Measurements from ENCODE around the gene GLB1L2.

Gene GLB1L2

GRCh38 chr11:134412203-134413042 is 80.6 kb downstream of the GLB1L2 start, which contains the start of gene B3GAT1:
Gene B3GAT1 (minus strand): TSS chr11:134412242. CDS start chr11:134387659, 24,583 bp downstream.
- TF ChIP-seq FOXP2 (optimal IDR thresholded peaks at IDR 0.05; ENCODE audit: borderline replicate concordance, extremely low read depth, extremely low read length, insufficient read depth) (no peak), TAF1 (IDR thresholded peaks at IDR 0.05; ENCODE audit: borderline replicate concordance, insufficient read depth, low read length) (no peak), REST (IDR thresholded peaks at IDR 0.05; ENCODE audit: insufficient read depth in 1 of 2, low read depth in 2 of 2, low read length in 2 of 2) (no peak), POLR2AphosphoS5 (IDR thresholded peaks at IDR 0.05; ENCODE audit: low read depth, low read length) (no peak), SIN3A (IDR thresholded peaks at IDR 0.05; ENCODE audit: borderline replicate concordance, insufficient read depth, low read length) (no peak)

- TF ChIP-seq REST (IDR thresholded peaks at IDR 0.05; ENCODE audit: insufficient read depth in 1 of 2, low read depth in 2 of 2, low read length in 2 of 2) = no peak
Observed at GRCh38 chr11:134413043-134413825, 81.4 kb downstream of the GLB1L2 start.

GRCh38 chr11:134413826-134414731 is 82.3 kb downstream of the GLB1L2 start:
- no peak for TF ChIP-seq TAF1 (IDR thresholded peaks at IDR 0.05; ENCODE audit: borderline replicate concordance, insufficient read depth, low read length)
- no peak for TF ChIP-seq SIN3A (IDR thresholded peaks at IDR 0.05; ENCODE audit: borderline replicate concordance, insufficient read depth, low read length)
- no peak for TF ChIP-seq FOXP2 (optimal IDR thresholded peaks at IDR 0.05; ENCODE audit: borderline replicate concordance, extremely low read depth, extremely low read length, insufficient read depth)
- no peak for TF ChIP-seq REST (IDR thresholded peaks at IDR 0.05; ENCODE audit: insufficient read depth in 1 of 2, low read depth in 2 of 2, low read length in 2 of 2)
- no peak for TF ChIP-seq POLR2AphosphoS5 (IDR thresholded peaks at IDR 0.05; ENCODE audit: low read depth, low read length)

- TF ChIP-seq SIN3A (IDR thresholded peaks at IDR 0.05; ENCODE audit: borderline replicate concordance, insufficient read depth, low read length) = no peak
- TF ChIP-seq TAF1 (IDR thresholded peaks at IDR 0.05; ENCODE audit: borderline replicate concordance, insufficient read depth, low read length) = no peak
- TF ChIP-seq REST (IDR thresholded peaks at IDR 0.05; ENCODE audit: insufficient read depth in 1 of 2, low read depth in 2 of 2, low read length in 2 of 2) = no peak
- no peak for TF ChIP-seq FOXP2 (optimal IDR thresholded peaks at IDR 0.05; ENCODE audit: borderline replicate concordance, extremely low read depth, extremely low read length, insufficient read depth)
- TF ChIP-seq POLR2AphosphoS5 (IDR thresholded peaks at IDR 0.05; ENCODE audit: low read depth, low read length) = no peak
Observed at GRCh38 chr11:134414766-134415765, 83.3 kb downstream of the GLB1L2 start.

Measured in PFSK-1 (cell line).